ENCODE results near the gene SLF1.

GRCh38 chr5:94692581-94692980 is 74.1 kb downstream of the SLF1 start:
- TF ChIP-seq POLR2AphosphoS5 (IDR thresholded peaks at IDR 0.05; ENCODE audit: low read depth, low read length), result no peak
- TF ChIP-seq TAF1 (IDR thresholded peaks at IDR 0.05; ENCODE audit: borderline replicate concordance, low read depth, low read length), result no peak
- no peak for TF ChIP-seq POLR2A (IDR thresholded peaks at IDR 0.05; ENCODE audit: low read depth, low read length)

Measured in GM12892 (cell line).